GM21423 (cell line): Measurements from ENCODE around the gene CTSA.
"Not testable (repeated sequence)": the region's sequence is repeated elsewhere in the genome, so short reads cannot be mapped to it uniquely, and the experiment has no call there.

Source experiments
- ATAC-seq: cut with Tn5 transposase; IDR thresholded peaks from one replicate; pipeline ENCODE4 v1.9.1; 2021; ENCODE audit warnings: mild to moderate bottlenecking, moderate library complexity; ENCODE audit not compliant: unreplicated experiment

The CTSA gene

DNA sequence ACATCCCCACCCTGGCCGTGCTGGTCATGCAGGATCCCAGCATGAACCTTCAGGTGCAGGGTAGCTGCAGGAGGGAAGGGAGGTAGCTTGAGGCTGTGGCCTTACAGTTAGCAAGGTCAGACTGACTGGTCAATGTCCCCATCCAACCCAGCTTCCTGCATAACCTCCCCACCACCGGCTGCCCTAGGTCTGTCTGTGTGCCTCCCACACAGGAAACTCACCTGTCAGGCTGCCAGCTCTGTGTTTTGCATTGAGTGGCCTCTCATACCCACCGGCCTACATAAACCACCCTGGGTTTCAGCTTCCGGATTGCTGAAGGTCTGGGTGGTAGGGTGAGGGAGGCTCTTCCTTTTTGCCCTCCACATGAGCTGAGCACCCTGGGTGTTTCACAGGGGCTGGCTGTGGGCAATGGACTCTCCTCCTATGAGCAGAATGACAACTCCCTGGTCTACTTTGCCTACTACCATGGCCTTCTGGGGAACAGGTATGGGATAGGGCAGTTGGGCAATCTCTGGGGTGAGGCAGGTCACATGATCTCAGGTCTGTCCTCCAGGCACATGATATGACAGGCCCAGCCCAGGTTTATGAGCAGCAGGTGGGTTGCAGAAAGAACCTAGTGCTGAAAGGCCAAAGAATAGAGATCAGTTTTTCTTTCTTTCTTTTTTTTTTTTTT is 1.8 kb downstream of the CTSA start:
- no peak for ATAC-seq

DNA sequence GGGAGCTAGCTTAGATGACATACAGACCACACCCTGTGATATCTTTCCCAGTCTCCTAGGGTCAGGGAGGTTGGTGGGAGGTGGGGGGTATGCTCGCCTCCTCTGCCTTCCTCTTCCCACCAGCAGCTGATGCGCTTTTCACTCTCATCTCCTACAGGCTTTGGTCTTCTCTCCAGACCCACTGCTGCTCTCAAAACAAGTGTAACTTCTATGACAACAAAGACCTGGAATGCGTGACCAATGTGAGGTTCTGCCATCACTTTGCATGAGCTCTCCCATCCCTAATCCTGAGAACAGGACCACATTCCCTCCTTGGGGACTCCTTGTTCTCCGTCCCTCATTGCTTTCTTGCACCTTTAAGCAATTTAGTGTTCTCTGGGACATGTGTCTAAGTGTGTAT is 2.7 kb downstream of the CTSA start:
- no peak for ATAC-seq

DNA sequence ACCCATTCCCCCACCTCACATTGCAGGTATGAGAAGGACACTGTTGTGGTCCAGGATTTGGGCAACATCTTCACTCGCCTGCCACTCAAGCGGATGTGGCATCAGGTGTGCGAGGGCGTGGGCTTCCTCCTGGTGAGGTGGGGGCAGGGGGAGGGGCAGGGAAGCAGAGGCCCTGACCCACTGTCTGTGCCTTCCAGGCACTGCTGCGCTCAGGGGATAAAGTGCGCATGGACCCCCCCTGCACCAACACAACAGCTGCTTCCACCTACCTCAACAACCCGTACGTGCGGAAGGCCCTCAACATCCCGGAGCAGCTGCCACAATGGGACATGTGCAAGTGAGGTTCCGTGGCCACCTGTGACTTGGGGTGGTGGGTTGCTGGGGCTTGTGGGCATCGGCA is 3.7 kb downstream of the CTSA start:
- no peak for ATAC-seq

DNA sequence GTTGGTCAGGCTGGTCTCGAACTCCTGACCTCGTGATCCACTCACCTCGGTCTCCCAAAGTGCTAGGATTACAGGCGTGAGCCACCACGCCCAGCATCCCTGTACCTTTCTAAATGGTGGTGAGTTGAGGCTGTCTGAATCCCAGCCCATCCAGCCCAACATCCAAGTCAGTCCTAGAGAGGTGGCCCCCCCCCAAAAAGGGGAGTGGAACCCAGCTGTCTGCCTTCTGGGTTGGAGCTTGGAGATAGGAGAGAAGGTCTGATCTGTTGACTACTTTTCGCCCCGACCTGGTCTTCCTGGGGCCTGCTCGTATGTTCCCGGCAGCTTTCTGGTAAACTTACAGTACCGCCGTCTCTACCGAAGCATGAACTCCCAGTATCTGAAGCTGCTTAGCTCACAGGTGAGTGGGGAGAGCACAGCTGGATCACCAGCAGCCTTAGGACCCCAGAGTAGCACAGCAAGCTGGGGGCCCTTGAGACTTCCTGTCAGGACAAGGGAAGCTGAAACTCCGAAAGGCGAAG is 5.6 kb downstream of the CTSA start:
- no peak for ATAC-seq

DNA sequence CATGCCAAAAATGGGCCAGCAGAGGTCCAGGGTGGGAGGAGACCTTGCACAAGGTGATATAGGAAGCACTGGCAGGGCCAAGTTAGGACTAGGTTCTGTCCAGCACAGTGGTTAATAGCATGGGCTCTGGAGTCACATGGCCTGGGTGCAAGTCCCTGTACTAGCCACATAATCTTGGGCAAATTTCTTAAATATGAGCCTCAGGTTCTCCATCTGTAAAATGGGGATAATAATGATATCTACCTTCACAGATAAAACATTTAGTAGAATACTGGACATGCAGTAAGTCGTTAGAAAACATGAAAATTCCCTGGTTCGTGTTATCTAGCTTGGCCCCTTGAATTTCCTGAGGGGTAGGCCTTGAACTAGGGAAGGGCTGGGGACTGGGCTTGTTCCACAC is 6.2 kb downstream of the CTSA start:
- ATAC-seq = no peak

DNA sequence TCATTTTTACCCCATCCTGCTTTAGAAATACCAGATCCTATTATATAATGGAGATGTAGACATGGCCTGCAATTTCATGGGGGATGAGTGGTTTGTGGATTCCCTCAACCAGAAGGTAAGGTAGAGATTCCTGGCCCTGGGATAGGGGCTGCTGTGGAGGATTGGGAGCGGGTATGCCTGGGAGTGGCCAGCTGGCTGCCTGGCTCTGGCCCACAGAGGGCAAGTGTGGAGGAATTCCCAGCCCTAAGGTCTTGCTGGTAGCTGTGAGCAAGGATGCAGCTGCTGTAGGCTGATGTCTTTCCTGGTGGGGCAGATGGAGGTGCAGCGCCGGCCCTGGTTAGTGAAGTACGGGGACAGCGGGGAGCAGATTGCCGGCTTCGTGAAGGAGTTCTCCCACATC is 6.6 kb downstream of the CTSA start:
- ATAC-seq = no peak

DNA sequence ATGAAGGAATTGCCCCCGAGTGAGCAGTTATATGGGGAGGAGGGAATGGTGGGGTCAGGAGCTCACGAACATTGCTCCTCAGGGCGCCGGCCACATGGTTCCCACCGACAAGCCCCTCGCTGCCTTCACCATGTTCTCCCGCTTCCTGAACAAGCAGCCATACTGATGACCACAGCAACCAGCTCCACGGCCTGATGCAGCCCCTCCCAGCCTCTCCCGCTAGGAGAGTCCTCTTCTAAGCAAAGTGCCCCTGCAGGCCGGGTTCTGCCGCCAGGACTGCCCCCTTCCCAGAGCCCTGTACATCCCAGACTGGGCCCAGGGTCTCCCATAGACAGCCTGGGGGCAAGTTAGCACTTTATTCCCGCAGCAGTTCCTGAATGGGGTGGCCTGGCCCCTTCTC is 7.2 kb downstream of the CTSA start:
- ATAC-seq = no peak

DNA sequence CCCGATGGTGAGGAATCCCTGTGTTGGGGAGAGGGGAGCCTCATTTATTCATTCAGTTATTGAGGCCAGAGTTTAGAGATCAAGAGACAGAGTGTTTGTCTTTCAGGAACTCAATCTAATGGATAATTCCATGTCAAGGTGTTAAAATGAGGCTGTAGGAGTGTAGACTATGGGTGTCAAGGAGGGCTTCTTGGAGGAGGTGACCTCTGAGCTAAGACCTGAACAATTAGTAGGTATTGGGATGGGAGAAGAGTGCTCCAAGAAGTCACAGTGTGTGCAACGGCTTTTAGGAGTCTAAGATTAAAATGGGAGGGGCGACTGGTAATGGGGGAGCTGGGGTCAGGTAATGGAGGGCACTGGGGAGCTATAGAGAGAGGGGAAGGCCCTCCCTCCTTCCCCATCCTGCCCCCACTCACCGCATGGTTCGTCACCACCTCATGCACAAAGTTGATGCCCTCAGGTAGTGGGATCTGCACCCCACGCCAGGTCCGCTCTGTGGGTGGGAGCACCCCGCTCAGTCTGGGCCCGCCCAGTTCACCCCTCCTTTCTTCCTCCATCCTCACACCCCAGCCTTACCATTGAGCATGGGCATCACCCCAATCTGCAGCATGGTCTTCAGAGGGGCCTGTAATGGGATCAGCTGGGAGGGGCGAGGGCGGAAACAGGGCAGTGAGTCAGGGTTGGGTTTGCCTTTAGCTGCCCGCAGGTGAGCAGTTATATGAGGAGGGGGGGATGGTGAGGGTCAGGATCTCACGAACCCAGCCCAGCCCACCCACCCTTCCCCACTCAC is 8.1 kb downstream of the CTSA start:
- no peak for ATAC-seq

DNA sequence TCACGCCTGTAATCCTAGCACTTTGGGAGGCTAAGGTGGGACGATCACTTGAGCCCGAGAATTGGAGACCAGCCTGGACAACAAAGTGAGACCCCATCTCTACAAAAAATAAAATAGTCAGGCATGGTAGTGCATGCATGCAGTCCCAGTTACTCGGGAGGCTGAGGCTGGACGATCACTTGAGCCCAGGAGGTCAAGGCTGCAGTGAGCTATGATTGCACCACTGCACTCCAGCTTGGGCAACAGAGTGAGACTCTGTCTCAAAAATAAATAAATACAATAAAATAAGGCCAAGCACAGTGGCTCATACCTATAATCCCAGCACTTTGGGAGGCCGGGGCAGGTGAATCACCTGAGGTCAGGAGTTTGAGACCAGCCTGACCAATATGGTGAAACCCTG is 10.2 kb downstream of the CTSA start:
- not testable (repeated sequence) for ATAC-seq

DNA sequence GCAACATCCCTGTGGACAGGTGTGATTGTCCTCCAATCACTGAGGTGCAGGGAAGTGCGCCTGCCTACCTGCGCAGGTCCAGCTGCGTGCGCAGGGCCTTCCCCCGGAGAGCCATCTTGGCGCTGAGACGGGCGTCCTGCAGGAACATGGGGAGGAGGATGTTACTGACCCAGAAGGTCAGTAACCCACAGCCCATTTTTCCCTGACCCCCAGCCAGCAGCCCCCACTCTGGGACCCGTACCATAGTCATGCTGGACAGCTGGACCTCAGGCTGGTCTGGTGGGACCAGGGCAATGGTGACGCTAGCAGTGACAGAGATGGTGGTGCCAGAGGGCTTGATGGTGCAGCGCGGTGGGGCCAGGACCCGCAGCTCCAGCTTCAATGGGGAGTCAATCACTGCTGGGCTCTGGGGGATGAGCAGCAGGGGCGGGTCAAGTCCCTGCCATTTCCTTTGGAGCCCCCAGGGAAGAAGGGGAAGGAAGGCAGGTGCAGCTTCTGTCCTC is 11.1 kb downstream of the CTSA start:
- ATAC-seq = no peak

DNA sequence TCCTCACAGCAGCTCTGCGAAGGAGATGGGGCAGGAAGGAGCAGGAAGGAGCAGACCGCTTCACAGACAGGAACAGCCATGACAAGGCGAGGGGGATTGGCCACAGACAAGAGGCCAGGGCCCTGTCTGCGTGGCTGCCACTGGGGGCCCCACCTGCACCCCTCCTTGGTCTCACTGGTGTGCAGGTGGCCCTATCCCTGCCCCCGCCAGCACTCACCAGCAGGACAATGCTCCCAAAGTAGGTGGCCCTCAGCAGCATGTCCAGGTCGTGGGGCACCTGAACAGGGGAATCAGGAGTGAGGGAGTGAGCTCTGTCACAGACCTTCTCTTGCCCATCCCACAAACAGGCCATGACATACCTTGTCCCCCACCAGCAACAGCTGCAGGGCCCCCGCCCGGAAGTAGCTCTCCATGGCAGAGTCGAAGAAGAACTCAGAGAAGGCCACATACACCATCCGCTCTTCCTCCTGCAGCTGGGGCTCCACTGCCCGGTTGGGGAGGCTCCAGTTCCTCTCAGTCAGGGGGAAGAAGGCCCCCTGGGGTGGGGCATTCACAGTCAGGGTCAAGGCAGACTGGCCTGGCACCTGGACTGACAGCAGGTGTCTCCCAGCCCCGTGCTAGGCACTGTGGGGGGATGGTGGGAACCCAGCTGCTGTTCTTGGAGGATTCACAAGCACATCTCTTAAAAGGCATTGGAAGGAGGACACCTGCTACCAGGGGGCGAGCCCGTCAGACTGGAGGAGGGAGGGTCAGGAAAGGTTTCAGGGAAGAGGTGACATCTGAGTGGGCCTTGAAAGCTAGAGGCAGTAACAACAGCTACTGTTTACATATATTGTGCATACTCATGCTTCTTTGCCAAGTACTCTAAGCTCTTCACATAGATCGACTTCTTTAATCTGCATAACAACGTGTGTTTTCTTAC is 13.7 kb downstream of the CTSA start:
- ATAC-seq = no peak

DNA sequence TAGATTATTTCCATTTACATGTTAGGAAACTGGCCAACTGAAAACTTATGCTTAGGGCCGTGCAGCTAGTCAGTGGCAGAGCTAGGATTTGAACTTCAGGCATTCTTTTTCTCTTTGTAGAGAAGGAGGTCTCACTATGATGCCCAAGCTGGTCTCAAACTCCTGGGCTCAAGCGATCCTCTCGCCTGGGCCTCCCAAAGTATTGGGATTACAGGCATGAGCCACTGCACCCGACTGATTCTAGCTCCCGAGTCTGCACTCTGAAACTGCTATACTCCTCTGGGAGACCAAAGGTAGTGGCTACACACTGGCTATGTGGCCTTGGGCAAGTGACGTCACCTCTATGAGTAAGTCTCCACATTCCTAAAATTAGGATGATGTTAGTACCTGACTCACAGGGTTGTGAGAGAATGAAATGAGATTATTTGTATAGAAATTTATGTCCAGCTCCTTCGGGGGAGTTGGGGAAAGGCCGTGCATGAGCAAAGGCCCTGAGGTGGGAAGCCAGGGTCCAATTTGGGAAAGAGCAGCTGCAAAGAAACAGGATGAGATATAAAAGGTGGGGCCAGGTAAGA is 14.5 kb downstream of the CTSA start:
- ATAC-seq = no peak

DNA sequence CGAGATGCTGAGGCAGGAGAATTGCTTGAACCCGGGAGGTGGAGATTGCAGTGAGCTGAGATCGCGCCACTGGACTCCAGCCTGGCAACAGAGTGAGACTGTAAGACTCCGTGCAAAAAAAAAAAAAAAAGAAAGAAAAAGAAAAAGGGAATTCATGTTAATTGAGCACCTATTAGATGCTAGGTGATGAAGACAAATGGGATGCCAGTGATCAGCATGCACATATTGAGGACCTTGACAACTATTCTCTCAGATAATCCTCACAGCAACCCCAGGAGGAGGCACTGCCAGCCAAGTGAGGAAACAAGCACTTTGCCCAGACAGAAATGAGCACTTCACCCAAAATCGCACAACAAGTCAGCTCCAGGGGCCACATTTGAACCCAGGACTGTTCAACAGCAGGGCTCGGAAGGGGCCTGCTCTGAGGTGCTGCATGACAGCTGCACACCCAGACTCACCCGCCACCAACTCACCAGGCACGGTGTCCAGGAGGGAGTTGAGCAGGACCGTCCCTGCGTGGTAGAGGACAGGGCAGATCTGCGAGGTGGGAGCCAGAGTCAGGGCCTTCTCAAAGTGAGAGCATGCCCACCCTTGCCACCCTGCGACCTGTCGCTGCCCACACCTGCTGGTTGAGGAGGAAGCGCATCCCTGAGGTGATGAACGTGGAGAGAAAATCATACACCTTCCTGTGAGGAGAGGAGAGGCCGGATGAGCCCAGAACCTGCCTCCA is 16.2 kb downstream of the CTSA start:
- no peak for ATAC-seq

DNA sequence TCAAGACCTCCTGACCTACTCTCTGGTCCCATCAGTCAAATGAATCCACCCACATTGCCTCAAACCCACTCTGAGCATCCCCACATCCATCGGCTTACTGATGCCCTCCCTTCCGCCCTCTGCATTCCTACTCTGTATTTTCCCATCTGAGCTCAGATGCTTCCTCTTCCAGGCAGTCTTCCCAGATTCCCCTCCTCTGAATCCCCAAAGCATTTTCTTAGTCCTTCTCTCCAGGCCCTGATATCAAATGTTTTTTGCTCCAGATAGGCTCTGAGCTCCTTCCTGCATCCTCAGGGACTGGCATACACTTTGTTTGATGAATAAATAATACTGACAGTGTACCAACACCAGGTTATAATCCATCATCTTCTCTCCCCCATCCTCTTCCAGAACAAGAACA is 16.9 kb downstream of the CTSA start:
- ATAC-seq = no peak

DNA sequence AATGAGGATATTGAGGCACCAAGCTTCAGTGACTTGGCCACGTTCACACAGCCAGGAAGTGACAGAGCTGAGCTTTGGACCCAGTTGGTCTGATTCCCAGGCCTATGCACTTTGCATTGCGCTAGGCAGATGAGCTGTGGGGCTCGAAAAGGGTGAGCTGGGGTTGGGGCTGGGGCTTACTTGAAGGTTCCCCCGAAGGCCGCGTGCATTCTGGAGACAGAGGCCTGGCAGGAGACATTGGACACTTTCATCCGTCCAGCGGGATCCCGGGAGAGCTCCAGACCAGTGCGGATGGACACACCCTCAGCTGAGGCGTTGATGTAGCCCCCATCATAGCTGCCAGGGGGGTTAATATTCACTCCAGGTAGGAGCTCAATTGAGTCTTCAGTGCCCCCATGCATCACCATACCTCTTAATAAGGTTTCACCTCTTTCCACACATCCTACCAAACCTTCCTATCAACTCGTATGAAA is 18.2 kb downstream of the CTSA start:
- no peak for ATAC-seq

DNA sequence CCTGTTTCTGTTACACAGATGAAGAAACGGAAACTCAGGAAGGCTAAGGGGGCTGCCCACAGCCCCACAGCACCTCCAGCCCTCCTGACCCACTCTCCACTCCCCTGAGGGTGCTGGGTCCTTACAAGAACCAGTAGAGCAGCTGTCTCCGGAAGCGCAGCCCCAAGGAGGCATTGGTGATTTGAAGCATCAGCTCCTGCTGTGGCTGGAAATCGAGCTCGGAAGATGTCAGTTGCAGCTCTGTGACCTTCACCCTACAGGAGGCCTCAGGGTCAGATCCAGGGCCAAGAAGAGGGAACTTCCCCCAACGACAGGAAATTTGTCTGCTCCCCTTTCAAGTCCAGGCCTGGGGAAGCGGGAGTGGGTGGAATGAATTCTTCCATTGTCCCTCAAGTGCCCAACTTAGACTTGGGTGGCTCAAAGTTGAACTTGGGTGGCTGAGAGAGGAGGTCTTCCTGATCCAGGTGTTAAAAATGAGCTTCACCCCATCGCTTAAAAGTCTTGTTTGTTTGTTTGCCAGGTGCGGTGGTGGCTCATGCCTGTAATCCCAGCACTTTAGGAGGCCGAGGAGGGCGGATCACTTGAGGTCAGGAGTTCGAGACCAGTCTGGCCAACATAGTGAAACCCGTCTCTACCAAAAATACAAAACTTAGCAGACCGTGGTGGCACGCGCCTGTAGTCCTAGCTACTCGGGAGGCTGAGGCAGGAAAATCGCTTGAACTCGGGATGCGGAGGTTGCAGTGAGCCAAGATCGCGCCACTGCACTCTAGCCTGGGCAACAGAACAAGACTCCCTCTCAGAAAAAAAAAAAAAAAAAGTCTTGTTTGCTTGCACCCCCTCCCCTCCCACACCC is 18.9 kb downstream of the CTSA start:
- no peak for ATAC-seq

DNA sequence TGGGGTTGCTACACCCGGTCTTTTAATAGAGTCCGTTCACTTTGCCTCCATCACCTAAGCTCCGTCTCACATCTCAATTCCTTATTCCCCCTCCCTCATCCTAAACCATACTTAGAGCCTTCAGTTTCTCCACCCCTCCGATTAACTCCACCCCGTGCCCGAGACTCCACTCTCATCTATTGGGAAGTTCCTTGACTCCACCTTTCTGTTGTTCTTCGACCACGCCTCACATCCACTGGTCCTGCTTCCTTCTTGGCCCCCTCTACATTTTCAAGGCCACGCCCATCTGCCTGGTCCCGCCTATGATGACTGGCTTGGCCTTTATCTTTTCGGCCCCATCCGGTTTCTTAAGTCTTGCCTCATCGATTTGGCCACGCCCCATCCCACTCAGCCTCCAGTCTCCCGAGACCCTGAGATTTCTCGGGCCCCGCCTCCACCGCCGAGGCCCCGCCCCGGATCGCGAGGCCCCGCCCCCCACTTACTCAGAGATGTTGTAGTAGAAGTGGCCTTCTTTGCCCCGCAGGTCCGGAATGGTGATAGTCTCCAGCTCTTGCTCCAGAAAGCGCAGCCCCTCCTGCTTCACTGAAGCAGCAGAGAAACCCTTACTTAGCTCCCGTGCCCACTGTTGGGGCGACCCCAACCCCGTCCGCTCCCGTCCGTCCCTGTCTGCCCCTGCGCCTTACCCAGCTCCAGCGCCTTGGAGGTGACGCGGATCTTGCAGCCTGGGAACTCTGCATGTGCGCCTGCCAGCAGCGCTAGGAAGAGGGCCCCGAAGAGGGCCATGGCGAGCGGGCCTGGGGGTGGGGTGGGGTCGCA is 19.7 kb downstream of the CTSA start:
- ATAC-seq = peak; percentile 94
